ENCODE results near the gene INPP5A.

The INPP5A gene

DNA sequence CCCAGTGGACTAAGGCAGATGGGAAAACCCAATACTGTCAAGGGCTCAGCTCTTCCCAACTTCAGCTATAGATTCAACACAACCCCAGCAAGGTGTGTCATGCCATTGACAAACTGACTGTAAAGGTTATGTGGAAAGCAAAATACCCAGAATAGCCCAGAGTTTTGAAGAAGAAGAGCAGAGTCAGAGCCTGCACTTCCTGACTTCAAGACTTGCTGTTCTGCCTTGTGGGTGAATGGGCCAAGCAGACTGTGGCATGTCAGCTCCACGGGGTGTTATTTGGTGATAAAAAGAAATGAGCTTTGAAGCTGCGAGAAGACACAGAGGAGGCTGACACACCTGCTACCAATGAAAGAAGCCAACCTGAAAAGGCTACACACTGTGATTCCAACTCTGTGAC lies 158.6 kb downstream of the INPP5A start:
- Histone ChIP-seq H3K36me3 (replicated peaks) (peaks cover 2% of the 10 kb centered on the region), H3K27me3 (replicated peaks) (no peaks in the 10 kb centered on the region), H3K27ac (no peak overlapping the region), H3K4me3 (ENCODE audit: low read depth, low read length) (no peak overlapping the region)
- TF ChIP-seq, protein P1, sequence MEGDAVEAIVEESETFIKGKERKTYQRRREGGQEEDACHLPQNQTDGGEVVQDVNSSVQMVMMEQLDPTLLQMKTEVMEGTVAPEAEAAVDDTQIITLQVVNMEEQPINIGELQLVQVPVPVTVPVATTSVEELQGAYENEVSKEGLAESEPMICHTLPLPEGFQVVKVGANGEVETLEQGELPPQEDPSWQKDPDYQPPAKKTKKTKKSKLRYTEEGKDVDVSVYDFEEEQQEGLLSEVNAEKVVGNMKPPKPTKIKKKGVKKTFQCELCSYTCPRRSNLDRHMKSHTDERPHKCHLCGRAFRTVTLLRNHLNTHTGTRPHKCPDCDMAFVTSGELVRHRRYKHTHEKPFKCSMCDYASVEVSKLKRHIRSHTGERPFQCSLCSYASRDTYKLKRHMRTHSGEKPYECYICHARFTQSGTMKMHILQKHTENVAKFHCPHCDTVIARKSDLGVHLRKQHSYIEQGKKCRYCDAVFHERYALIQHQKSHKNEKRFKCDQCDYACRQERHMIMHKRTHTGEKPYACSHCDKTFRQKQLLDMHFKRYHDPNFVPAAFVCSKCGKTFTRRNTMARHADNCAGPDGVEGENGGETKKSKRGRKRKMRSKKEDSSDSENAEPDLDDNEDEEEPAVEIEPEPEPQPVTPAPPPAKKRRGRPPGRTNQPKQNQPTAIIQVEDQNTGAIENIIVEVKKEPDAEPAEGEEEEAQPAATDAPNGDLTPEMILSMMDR (IDR thresholded peaks at IDR 0.05; ENCODE audit: low read depth, low read length, missing control alignments) = no peak
- in situ Hi-C loops (cut with HindIII; ENCODE audit: low pct_ligation_motif_present, low sequenced_read_pairs) = no loop called here
- no peak for DNase-seq

DNA sequence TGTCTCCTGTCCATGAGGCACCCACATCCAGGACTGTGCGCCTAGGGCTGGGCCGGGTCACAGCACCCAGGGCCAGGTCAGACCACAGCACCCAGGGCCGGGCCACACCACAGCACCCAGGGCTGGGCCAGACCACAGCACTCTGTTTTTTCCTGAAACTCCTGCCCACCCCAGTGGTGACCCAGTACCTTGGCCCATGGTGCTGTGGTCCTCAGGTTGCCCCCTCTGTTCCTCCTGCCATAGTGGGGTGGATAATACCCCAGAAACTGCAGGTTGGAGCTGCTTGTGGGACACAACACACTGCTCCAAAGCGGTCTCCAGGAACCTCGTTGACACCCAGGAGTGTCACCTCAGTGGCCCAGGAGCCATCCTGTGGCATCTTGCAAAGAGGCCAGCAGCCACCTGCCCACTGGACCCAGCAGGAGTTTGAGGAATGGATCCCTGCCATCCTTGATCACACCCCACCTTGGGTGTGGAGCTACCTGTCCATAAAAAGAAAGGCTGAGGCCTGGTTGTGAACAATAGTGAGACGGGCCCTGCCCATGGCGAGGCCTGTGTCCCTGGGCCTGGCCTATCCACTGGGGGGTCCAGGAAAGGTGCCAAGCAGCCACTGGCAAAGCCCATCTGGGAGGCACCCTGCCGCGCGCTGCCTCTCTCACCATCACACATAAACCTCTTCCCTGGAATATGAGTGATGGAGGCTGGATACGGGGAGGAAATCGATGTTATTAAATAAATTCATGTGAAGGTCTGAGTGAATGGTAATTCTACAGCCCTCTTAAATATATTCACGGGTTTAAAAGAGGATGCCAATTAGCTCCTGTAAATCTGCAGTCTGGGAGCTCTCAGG lies 159.4 kb downstream of the INPP5A start:
- TF ChIP-seq, protein P1 (IDR thresholded peaks at IDR 0.05; ENCODE audit: low read depth, low read length, missing control alignments) = no peak
- Histone ChIP-seq H3K27ac (no peak overlapping the region), H3K4me3 (ENCODE audit: low read depth, low read length) (no peak overlapping the region), H3K36me3 (replicated peaks) (peaks cover 5% of the 10 kb centered on the region), H3K27me3 (replicated peaks) (no peaks in the 10 kb centered on the region)
- no peak for DNase-seq
- in situ Hi-C loops (cut with HindIII; ENCODE audit: low pct_ligation_motif_present, low sequenced_read_pairs) = no loop called here

DNA sequence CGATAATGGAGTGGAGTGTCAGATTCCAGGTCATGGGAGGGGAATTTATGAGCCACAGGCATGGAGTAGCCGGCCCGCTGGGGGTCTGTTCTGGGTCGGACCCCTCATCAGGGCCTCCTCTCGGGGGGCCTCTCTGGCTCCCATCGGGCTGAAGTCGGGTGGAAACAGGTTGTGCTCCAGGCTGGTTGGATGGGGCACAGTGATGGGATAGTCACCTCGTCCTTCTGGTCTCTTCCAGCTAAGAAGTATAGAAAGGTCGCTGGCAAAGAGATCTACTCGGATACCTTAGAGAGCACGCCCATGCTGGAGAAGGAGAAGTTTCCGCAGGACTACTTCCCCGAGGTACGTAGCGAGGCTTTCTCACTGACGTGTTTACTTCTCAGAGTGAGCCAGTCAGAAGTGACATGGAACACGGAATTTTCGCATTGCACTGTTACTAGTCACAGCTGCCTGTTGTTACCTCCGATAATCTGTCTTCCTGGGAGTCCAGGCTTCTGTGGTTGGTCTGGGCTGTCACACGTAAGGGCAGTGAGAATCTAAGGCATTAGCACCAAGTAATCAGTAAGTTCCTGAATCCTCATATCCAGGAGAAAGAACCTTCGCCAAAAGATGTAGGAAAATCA lies 160.1 kb downstream of the INPP5A start:
- Histone ChIP-seq H3K36me3 (replicated peaks) (peaks cover 5% of the 10 kb centered on the region), H3K27ac (no peak overlapping the region), H3K4me3 (ENCODE audit: low read depth, low read length) (no peak overlapping the region), H3K27me3 (replicated peaks) (no peaks in the 10 kb centered on the region)
- no peak for DNase-seq
- TF ChIP-seq, protein P1 (IDR thresholded peaks at IDR 0.05; ENCODE audit: low read depth, low read length, missing control alignments) = no peak
- in situ Hi-C loops (cut with HindIII; ENCODE audit: low pct_ligation_motif_present, low sequenced_read_pairs) = no loop called here

DNA sequence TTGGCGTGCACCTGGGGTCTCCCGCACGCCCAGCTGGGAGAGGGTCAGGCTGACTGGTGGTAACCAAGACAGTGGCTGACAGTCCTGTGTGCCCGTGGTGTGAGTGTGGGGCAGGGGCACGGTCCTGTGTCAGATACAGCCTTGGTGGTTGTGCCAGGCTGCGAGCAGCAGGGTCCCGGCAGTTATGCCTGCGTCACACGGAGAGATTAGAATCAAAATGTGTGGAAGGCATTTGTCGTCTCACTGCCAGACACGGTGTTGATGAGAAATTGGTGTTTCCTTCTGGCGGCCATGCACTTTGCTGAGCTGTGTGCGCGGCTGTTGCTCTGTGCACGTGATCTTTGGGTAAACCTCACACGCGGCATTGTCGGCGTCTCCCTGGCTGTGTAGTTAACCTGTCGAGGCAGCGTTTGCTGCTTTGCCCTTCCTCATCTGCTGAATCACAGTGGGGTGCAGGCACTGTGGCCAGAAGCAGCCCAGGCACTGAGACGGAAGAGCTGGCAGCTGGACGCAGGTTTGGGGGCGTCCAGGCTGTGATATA lies 160.7 kb downstream of the INPP5A start:
- H3K27ac ChIP-seq = no peak overlapping the region
- TF ChIP-seq, protein P1 (IDR thresholded peaks at IDR 0.05; ENCODE audit: low read depth, low read length, missing control alignments) = no peak
- H3K4me3 ChIP-seq (ENCODE audit: low read depth, low read length) = no peak overlapping the region
- no peaks in the 10 kb centered on the region for H3K27me3 ChIP-seq (replicated peaks)
- no peak for DNase-seq
- peaks cover 5% of the 10 kb centered on the region for H3K36me3 ChIP-seq (replicated peaks)
- in situ Hi-C loops (cut with HindIII; ENCODE audit: low pct_ligation_motif_present, low sequenced_read_pairs) = no loop called here

DNA sequence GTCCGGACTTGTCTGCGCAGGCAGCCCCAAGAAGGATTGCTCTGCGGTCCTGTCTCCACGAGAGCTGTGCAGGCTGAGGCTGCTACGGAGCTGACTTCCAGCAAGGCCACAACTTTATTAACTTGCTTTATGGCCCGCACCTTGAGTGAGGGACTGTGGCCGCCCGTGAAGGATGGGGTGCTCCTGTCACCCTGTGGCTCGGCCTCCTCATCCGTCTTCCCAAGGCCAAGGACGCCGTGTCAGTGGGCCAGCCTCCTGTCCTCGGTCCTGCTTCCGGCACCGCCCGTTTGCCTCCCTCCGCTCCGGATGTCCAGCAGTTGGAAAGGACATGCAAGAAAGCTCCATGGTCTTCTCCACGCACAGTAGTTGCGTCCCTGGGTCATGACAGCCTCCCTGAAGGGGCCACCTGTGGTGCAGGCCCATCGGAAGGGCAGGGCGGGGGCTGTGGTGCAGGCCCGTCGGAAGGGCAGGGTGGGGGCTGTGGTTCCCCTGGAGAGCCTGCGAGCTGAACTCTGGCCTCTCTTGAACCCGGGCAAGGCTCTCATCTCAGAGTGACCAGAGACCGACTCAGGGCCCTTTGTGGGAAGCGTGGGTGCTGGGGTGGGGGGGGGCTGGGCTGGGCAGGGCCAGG lies 161.3 kb downstream of the INPP5A start:
- TF ChIP-seq, protein P1 (IDR thresholded peaks at IDR 0.05; ENCODE audit: low read depth, low read length, missing control alignments) = no peak
- Histone ChIP-seq H3K27ac (no peak overlapping the region), H3K4me3 (ENCODE audit: low read depth, low read length) (no peak overlapping the region), H3K36me3 (replicated peaks) (peaks cover 5% of the 10 kb centered on the region), H3K27me3 (replicated peaks) (no peaks in the 10 kb centered on the region)
- in situ Hi-C loops (cut with HindIII; ENCODE audit: low pct_ligation_motif_present, low sequenced_read_pairs) = no loop called here
- DNase-seq = no peak
